Pancreas (tissue), 10 donors: ENCODE results near the gene MID2. TPM values are rescaled to one million over a fixed set of nuclear protein-coding genes. Genes with fewer than 3 reads are reported as not detected.
"Not testable (repeated sequence)": the region's sequence is repeated elsewhere in the genome, so short reads cannot be mapped to it uniquely, and the experiment has no call there.

ENCODE experiments used
- ATAC-seq, 4 donors: fragments of 200-7000 bp; cut with Tn5 transposase; one replicate each; pipeline versions ENCODE4 v1.8.0 to v1.9.1; 2020; ENCODE audit warnings: mild to moderate bottlenecking in 4 of 4, moderate library complexity in 4 of 4
- DNase-seq, 6 donors: peaks; one replicate each; pipeline ENCODE4 v3.0.0-alpha.2; 2020
- FAIRE-seq: peaks from 2 replicates; lab custom pipeline; 2012; peaks lifted over from hg19 to GRCh38; lab: Jason Lieb, UNC
- H3K27ac ChIP-seq, 4 donors: fragments of 200-600 bp; sonication (generic); 1 replicate in 3 of 4; 2 replicates in 1 of 4; pipeline versions ENCODE4 v1.5.0 to v1.8.0; 2020
- H3K27me3 ChIP-seq, 4 donors: fragments of 200-600 bp; one replicate each; pipeline ENCODE4 v1.8.0; 2021
- H3K36me3 ChIP-seq, 3 donors: fragments of 200-600 bp; sonication (generic) in 1 of 3; one replicate each; pipeline versions ENCODE4 v1.5.0 to v1.8.0; 2020 to 2021
- H3K4me1 ChIP-seq, 3 donors: fragments of 200-600 bp; one replicate each; pipeline ENCODE4 v1.8.0; 2021
- H3K4me3 ChIP-seq, 4 donors: fragments of 200-600 bp; sonication (generic) in 2 of 4; one replicate each; pipeline versions ENCODE4 v1.5.0 to v1.8.0; 2020 to 2021
- H3K9me3 ChIP-seq, 4 donors: fragments of 200-600 bp; one replicate each; pipeline ENCODE4 v1.8.0; 2021
- CTCF ChIP-seq, 4 donors: fragments of 200-600 bp; sonication (generic) in 3 of 4; IDR thresholded peaks; one replicate each; pipeline versions ENCODE4 v1.5.0 to v1.8.0; 2021; ENCODE audit warnings: antibody characterized with exemption in 4 of 4
- WGBS, 2 donors: extraction: QIAGEN DNeasy Blood & Tissue Kit; methylation state at CpG; one replicate each; pipeline ENCODE4 v1.1.7; 2013; 5-methylcytosine and 5-hydroxymethylcytosine counted together
- intact Hi-C, 3 donors: fragments of 100-400 bp; cut with DNase I; formaldehyde crosslinking; loops; one replicate each; pipeline versions ENCODE4 v1.11.1 to v1.14.2; 2022
- polyA plus RNA-seq, 2 donors: library from polyadenylated mRNA; stranded (reverse); fragments of 200-250 nt; gene quantifications; one replicate each; pipeline ENCODE4 v1.2.3, GENCODE V29; 2013
- total RNA-seq, 6 donors: library from RNA; stranded (reverse); fragmentation: NEBNext Ultra II Directional in 4 of 6; extraction: Animal tissue kit (Norgen Biotek cat#: 25700) in 4 of 6; gene quantifications; one replicate each; pipeline versions ENCODE4 v1.2.1 to v1.2.4, GENCODE V29; 2021 to 2023
- donor health status: healthy with polysubstance abuse.
- donor health status: DM: no; HTN: no; CAD: no; lungs with moderate emphysema.
- donor health status: DM: no; HTN: no; CAD: no.
- donor health status: control.
- donor health status: control.
- donor health status: Bipolar disorder and iron deficiency.
- donor health status: DM: yes; HTN: yes; CAD: no.
- donor health status: DM: no; HTN: no; CAD: no.
- donor health status: DM: no; HTN: no; CAD: no.
- donor health status: DM: yes; HTN: yes; CAD: no.

The MID2 gene
- total and polyA plus RNA-seq, 8 donors: 1.6 to 11.3 (median 7.6) TPM

GRCh38 chrX:107787827-107788226, 37.8 kb upstream of the MID2 start:
- Histone ChIP-seq H3K27ac (no peak overlapping the region), H3K27me3 (peaks cover 0 to 8% (median 0%) of the 10 kb centered on the region in 4 donors), H3K9me3 (no peaks in the 10 kb centered on the region), H3K4me3 (no peak overlapping the region), H3K4me1 (no peaks in the 10 kb centered on the region), H3K36me3 (no peaks in the 10 kb centered on the region)
- DNase-seq: no peak
- intact Hi-C loops: no loop called here
- no peak for ATAC-seq
- TF ChIP-seq CTCF (IDR thresholded peaks at IDR 0.05): no peak
- 44 to 45% methylated on average over 1 of the region's 1 CpG for WGBS, 2 donors
- peak; percentile 66 for FAIRE-seq

- Histone ChIP-seq H3K9me3 (no peaks in the 10 kb centered on the region), H3K4me1 (no peaks in the 10 kb centered on the region), H3K27me3 (peaks cover 0 to 6% (median 0%) of the 10 kb centered on the region in 4 donors), H3K4me3 (no peak overlapping the region), H3K36me3 (no peaks in the 10 kb centered on the region), H3K27ac (no peak overlapping the region)
- DNase-seq (no peak), ATAC-seq (no peak), FAIRE-seq (no peak)
- no peak for TF ChIP-seq CTCF (IDR thresholded peaks at IDR 0.05)
- WGBS, 2 donors: 67 to 70% methylated on average over 1 of the region's 1 CpG
- intact Hi-C loops: no loop called here
Measured at GRCh38 chrX:107804427-107804826, 21.2 kb upstream of the MID2 start.

- FAIRE-seq: no peak
- 85 to 95% methylated on average over 3 of the region's 3 CpGs for WGBS, 2 donors
Measured at GRCh38 chrX:107805179-107805578, 20.5 kb upstream of the MID2 start.

GRCh38 chrX:107810053-107810452, 15.6 kb upstream of the MID2 start:
- H3K4me1 ChIP-seq, H3K27ac ChIP-seq, FAIRE-seq, H3K36me3 ChIP-seq, H3K9me3 ChIP-seq, ATAC-seq, intact Hi-C loops, DNase-seq, H3K4me3 ChIP-seq: not testable (repeated sequence)
- 71 to 83% methylated on average over 10 of the region's 10 CpGs for WGBS, 2 donors
- peaks cover 0 to 16% (median 0%) of the 10 kb centered on the region in 4 donors for H3K27me3 ChIP-seq

More at GRCh38 chrX:107805179-107805578, 20.5 kb upstream of the MID2 start:
- no peak overlapping the region for H3K27ac ChIP-seq
- intact Hi-C loops: no loop called here
- no peak overlapping the region for H3K4me3 ChIP-seq
- H3K4me1 ChIP-seq: no peaks in the 10 kb centered on the region
- H3K36me3 ChIP-seq: no peaks in the 10 kb centered on the region
- TF ChIP-seq CTCF (IDR thresholded peaks at IDR 0.05): no peak
- ATAC-seq (no peak), DNase-seq (no peak)
- H3K27me3 ChIP-seq: peaks cover 0 to 11% (median 0%) of the 10 kb centered on the region in 4 donors
- no peaks in the 10 kb centered on the region for H3K9me3 ChIP-seq

- Histone ChIP-seq H3K27me3 (no peaks in the 10 kb centered on the region), H3K4me3 (no peak overlapping the region), H3K27ac (no peak overlapping the region), H3K9me3 (no peaks in the 10 kb centered on the region), H3K4me1 (no peaks in the 10 kb centered on the region), H3K36me3 (no peaks in the 10 kb centered on the region)
- intact Hi-C loops: no loop called here
- DNase-seq (no peak), ATAC-seq (no peak), FAIRE-seq (no peak)
- TF ChIP-seq CTCF (IDR thresholded peaks at IDR 0.05): no peak
Measured at GRCh38 chrX:107818900-107819521, 6.7 kb upstream of the MID2 start.
